ENCODE measurements around the gene POLR2I.
"Not testable (repeated sequence)": the region's sequence is repeated elsewhere in the genome, so short reads cannot be mapped to it uniquely, and the experiment has no call there.

Gene POLR2I

DNA sequence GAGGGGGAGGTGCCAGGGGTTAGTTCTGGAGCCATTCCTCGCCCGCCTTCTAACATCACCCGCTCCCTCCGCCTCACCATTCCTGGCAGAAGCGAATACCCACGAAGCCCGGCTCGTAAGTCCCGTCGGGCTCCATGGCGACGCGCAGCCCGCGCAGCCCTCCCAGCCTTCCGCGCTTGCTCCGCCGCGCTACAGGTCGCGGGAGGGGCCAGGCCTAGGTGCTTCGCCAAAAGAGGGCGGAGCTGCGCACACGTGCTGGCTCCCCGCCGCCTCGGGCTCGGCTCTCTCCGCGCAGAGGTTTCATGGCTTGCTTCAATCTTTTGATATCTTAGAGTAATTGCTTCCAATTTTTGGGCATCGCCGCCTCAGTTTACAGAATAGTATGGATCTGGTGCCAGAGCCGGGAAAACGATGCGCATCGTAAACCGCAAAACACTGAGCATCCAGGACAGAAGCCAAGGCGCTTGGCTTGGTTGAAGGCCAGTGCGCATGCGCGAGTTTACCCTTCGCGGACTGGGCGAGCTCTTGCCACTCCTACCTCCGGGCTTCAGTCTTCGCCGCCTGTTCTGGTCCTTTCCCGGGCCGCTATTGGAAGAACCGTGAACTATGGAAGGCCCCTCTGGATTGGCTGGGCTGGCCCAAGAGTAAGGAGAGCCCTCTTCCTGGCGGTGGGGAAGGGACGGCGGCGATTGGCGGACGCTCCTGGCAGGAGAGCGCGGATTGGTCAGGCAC is at the start of gene POLR2I:
Gene POLR2I, minus strand, starts transcription at position 155 of the 732 bp plus-strand sequence. Its CDS starts 19 bp downstream, at position 136.
- DNase-seq: peak; percentile 97

DNA sequence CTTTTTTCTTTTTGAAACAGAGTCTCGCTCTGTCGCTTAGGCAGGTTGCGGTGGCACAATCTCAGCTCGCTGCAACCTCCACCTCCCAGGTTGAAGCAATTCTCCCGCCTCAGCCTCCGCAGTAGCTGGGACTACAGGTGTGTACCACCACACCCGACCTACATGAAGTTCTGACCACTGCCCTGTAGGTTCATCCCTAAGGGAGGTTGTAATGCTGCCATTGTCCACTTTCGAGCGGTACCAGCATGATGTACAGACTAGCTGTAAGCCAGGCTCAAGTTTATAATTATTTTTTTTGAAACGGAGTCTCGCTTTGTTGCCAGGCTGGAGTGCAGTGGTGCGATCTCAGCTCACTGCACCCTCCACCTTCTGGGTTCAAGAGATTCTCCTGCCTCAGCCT is 49.1 kb upstream of the POLR2I start:
- no peak for DNase-seq

DNA sequence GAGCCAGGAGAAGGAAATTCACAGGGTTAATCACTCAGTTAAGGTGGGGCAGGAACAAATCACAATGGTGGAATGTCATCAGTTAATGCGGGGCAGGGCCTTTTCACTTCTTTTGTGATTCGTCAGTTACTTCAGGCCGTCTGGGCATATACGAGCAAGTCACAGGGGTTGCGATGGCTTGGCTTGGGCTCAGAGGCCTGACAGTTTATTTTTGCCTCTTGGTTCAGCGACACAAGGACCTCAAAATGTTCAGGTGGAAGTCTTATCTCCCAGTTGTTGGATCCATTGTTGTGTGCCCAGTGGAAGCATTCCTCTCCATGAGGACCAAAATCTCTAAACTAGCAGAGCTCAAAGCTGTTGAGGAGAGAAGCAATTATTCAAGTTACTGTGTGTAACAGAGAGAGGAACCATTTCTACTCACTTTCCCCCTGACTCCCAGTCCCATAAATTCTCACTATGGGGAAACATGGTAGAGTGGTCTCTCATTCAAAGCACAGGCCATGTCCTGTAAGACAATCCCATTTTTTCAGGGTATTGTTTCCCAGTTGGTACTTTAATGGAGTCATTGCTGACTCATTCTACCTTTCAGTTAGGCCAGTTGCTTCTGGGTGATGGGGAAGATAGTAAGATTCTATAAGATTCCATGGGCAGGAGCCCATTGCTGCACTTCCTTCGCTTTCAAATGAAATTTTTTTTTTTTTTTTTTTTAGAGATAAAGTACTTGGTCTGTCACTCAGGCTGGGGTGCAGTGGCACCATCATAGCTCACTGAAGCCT is 46.3 kb upstream of the POLR2I start:
- no peak for DNase-seq

DNA sequence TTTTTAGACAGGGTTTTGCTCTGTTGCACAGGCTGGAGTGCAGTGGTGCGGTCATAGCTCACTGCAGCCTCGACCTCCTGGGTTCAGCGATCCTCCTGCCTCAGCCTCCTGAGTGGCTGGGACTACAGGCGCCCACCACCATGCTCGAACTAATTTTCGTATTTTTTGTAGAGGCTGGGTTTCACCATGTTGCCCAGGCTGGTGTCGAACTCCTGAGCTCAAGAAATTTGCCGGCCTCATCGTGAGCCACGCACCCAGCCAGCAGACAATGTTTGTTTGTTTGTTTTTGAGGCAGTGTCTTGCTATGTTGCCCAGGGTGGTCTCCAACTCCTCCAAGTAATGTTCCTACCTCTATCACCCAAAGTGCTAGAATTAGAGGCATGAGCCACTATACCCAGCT is 38.5 kb upstream of the POLR2I start:
- DNase-seq: no peak

DNA sequence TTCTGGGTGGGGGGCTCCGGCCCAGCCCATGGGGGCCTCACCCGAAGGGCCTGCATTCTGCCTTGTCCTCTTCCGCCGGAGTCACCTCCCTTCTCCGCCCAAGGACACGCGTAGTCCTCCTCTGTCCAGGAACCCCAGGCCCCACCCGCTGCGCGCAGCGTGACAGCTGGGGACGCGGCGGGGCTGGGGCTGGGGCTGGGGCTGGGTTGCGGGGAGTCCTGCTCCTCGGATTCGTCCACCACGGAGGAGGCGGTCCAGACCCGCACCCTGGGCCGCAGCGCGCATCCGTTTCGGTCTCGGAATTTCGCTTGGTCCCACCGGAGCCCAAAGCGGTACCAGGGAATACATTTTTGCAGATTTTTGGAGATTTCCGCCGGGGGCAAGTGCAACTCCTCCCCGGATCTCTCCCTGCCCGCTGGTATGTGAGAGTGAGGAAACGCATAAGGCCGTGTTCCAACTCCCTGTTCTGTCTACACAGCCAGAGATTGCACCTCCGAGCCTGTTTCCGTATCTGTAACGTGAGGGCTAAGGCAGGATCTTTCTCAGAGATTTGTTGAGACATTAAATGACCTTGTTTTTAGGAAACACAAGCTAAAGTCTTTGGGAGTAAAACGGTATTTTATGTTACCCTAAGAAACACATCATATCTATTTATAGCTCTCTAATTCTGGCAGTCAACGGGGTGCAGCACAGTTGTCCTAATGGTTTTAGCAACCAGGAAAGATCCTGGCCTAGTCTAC is 37.8 kb upstream of the POLR2I start, which contains the start of gene COX7A1:
Gene COX7A1, minus strand, starts transcription at position 96 of the 740 bp plus-strand sequence. Its CDS starts 40 bp downstream, at position 56.
- no peak for DNase-seq

DNA sequence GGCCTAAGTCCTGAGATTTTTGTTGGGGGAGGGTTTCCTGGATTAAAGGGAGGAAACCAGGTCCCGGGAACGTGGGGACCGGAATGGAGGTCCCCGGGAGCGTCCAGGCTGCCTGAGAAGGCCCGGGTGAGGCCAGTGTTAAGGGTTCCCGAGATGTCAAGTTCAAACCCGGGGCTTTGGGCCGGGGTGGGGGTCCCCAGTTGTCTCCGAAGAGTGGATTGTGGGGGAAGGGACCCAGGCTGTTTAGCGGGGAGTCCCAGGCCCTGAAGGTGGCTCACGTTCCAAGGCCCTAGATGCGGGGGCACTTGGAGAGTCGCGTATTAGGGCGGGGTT is 37.3 kb upstream of the POLR2I start:
- DNase-seq: no peak

DNA sequence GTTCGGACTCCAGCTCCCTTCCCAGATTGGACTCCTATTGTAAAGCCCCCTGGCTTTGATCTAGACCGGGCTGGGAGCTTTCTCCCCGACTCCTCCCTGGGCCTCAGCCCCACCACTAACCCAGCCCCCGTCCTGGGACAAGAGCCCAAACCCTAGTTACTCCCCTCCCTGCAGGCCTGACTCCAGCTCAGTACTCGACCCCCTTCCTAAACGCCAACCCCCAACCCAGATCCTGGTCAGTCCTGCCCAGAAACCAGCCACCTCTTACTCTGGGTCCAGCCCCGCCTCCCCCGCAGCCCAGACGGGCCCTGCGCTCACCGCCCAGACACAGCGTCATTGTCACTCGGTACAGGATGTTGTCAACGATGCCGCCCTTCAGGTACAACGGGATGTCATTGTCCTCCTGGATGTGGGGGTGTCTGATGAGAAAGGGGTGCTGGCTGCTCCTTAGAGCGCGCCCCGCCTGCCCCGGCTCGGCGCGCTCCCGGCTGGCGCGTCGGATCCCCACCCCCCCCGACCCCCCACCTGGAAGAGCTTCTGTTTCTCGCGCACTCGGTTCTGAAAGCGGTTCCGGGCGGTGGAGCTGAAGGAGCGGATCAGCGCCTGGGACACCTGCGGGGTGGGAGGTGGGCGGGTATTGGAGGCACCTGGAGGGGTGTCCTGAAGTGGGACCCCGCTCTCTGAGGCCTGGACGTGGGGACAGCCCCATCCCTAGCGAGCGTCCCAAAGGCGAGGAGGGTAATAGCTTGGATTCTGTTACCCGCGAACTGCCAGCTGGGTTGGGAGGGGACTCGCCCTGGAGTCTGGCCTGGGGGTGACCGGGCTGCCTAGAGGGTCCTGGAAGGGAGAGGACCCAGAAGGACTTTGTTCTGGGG is 36.7 kb upstream of the POLR2I start:
- DNase-seq: no peak

DNA sequence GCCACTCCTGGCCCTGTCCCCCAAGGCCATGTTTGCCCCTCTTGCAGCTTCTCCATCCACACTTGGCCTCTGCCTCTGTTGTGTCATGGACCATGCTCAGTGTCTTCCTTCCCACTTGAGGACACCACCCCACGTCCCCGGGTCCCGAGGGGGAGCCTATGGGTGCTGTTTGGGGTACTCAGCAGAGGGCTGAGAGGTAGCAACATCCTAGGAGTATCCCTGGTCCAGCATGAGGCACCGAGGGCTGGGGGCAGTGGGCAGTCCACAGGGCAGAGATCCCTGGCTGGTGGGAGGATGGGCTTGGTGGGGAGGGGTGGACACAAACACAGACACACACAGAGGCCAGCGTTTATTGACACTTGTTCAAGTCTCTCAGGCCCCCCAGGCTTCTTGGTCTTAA is 35.9 kb upstream of the POLR2I start:
- no peak for DNase-seq

DNA sequence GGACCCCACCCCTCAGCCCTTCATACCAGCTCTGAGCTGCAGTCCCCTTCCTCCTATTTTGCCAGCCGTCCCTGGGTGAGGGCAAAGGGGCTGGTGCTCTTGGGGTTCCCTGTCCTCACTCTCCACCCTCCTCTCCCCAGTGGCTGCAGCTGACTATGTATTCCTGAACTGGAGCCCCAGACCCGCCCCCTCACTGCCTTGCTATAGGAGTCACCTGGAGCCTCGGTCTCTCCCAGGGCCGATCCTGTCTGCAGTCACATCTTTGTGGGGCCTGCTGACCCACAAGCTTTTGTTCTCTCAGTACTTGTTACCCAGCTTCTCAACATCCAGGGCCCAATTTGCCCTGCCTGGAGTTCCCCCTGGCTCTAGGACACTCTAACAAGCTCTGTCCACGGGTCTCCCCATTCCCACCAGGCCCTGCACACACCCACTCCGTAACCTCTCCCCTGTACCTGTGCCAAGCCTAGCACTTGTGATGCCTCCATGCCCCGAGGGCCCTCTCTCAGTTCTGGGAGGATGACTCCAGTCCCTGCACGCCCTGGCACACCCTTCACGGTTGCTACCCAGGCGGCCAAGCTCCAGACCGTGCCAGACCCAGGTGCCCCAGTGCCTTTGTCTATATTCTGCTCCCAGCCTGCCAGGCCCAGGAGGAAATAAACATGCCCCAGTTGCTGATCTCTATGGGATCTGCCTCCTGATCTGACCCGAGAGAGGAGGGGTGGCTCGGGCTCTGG is 35.2 kb upstream of the POLR2I start:
- no peak for DNase-seq

DNA sequence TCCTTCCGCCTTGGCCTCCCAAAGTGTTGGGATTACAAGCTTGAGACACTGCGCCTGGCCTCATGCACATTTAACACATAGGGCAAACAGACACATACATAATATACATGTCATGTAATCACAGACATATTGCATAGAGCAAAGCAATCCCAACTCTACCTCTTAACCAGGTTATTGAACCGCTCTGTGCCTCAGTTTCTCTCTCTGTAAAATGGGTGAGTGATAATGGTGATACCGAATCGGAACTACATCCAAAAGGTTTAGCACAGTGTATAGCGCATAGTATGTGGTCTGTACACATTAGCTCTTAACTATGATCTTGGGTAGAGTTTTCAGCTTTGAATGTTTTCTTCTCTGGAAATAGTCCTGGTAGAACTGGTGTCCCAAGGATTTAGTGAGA is 29.9 kb upstream of the POLR2I start:
- no peak for DNase-seq

DNA sequence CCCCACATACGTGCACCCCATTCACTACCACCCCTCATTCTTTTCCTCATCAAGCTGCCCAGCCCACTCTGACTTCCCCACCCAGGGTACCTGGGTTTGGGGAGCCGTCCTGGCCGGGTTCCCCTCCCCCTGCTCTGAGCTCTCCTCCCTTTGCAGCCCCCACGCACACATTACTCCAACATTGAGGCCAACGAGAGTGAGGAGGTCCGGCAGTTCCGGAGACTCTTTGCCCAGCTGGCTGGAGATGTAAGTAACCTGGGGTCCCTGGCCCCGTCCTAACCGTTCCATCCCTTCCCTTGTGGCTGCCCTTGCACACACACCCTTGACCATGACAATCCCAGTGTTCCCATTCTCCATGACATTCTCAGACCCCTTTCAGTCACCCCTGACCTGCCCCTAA is 27.8 kb upstream of the POLR2I start:
- no peak for DNase-seq

DNA sequence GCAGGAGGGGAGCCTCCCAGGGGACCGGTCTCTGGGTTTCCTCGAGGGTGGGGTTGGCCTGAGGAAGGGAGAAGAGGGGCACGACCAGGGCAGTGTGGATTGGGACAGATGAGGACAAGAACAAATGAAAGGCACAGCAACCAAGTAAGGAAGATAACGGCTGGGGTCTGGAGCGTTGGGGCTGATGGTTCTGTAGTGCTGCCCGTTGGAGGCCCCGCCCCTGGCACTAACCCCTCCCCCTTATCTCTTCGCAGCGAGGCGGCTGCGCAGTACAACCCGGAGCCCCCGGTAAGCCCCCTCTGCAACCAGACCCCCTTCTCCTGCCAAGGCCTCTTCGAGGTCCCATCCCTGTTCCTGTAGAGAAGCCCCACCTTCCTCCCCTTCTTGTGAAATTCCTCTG is 27.4 kb upstream of the POLR2I start:
- DNase-seq: no peak

DNA sequence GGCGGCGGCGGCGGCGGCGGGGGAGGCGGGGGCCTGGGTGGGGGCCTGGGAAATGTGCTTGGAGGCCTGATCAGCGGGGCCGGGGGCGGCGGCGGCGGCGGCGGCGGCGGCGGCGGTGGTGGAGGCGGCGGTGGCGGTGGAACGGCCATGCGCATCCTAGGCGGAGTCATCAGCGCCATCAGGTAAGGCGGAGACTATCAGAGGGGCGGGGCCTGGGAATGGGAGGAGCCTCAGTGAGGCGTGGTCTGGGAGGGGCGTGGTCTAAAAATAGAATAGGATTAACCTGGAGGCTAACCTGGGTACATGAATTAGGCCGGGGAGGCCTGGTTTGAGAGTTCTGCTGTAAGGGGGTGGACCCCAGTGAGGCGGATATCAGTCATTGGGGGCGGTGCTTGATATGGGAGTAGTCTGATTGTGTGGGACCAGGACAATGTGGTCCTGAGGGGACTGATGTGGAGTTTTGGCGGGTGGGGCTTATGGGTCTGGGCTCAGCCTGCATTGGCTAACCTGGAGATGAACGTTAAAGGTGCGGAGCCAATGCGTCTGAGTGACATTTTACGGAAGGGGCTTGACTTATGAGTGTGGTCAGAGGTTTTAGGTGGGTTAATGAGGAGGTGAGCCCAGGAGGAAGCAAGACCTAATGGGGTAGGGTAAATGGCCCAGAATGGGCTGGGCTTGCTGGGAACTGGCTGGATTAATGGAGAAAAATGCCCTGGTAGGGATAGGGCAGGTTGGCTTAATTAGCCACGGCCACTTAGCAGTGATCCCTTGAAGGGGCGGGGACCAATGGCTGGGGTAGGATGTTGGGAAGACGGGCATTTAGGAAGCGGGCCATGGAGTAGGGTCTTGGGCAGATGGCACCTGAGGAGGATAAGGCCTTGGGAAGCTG is 26.6 kb upstream of the POLR2I start:
- DNase-seq: peak; percentile 68

DNA sequence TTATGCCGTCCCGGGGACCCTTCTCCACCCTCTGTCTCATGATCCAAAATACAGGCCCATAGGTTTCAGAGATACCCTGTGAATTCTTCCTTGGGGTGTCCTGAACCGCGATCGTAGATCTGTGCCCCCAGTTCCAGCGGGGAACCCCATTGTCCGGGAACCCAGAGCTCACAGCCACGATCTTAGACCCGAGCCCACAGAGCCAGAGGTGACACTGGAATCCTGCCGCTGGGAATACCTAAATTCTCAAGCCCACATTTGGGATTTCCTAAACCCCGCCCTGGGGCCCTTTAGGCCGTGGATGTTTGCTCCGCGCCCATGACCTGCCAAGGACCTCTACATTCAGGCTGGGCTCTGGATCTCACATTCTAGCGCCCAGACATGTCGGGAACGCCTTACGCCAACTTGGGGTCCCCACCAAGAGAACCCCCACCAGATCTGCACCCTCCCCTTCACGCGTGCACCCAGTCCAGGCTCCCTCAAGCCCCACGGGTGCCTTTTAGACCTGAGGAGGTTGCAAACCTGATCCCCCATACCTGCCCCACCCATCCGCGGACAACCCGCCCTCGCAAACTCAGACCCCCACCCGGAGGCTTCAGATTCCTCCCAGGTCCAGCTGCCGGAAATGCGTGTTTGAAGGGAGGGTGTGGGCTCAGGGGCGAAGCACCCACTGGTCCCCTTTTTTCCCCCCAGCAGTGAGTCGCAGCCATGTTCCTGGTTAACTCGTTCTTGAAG is 25.8 kb upstream of the POLR2I start:
- DNase-seq: no peak

DNA sequence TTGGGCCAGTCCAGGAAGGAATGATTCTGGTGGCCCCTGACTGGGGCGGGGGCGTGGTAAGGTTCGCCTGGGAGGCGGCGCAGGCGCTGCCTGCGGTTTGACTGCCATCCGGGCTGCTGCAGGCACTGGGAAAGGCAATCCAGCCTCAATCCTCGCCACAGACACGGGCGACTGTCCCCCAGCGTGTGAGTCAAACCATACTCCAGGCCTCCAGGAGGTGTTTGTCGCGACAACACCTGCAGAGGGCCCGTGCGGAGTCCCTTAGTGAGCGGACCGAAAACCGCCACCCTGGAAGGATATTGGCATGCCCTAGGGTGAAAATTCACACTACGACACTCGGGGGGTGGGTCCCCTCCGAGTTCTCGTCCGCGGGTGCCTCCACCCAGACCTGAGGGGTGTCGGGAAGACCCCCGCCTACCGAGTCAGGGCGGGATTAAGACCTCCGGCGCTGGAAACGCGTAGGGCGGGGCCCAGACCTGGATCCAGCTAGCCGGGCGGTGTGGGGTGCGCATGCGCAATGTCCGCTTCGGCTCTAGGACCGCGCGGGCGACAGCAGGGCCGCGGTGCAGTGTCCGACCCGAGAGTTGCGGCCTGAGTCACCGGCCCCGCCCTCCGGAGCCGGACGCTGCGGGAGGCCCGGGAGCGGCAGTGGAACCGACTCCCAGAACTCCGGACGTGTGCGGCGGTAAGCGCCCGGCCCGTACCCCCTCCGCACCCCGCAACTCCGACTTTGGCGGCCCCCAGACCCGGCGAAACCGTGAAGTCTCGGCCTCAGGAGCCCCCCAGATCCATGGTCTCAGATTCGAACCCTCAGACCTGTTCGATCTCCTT is 25.0 kb upstream of the POLR2I start, which contains the start of gene CAPNS1:
Gene CAPNS1, plus strand, starts transcription at position 594 of the 831 bp plus-strand sequence. CDS start 946 bp downstream, outside the sequence.
- peak; percentile 76 for DNase-seq

DNA sequence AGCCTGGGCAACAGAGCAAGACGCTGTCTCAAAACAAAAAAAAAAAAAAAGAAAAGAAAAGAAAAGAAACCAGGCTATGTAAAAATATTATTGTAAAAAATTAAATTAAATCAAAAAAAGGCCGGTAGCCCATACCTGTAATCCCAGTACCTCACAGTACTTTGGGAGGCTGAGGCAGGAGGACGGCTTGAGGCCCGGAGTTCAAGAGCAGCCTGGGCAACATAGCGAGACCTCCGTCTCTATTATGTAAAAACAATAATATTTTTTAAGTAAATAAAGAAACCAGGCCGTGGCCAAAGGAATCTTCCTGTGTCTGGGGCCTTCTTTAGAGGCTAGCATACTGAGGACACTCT is 24.4 kb upstream of the POLR2I start:
- no peak for DNase-seq

DNA sequence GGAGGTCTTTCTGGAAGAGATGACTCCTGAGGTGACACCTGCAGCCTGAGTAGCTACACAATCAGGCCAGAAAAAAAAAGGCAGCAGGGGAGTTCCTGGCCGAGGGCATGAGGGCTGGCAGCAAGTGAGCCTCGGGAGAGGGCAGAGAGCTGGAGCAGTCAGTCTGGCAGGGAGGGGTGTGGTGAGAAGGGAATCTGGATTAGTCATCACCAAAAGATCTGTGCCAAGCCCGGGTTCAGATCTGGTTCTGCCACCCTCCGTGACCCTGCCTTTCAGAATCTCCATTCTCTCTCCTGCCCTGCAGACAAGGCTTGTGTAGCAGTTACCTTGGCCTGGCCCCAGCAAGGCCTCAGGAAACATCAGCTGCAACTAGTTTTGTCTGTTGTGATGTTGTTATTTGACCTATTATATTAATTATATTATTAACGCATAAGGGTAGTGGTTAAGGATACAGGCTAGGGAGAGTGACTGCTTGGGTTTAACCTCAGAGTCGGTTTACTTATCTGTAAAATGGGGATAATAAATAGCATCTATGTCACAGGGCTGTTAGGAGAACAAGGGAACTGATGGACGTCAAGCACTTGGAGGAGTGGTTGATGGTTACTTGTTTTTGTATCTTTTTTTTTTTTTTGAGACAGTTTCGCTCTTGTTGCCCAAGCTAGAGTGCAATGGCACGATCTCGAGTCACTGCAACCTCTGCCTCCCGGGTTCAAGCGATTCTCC is 22.4 kb upstream of the POLR2I start:
- peak; percentile 76 for DNase-seq

DNA sequence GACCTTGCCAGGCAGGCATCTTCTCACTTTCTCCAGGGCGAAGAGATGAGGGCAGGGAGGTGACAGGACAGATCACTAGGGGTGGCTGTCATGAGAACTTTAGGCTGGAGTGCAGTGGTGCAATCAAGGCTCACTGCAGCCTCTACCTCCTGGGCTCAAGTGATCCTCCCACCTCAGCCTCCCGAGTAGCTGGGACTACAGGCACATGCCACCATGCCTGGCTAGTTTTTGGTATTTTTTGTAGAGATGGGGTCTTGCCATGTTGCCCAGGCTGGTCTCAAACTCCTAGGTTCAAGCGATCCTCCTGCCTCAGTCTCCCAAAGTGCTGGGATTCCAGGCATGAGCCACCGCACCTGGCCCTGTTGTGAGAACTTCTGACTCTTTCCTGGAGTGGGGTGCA is 20.2 kb upstream of the POLR2I start:
- not testable (repeated sequence) for DNase-seq

All from NCI-H2029 treated with DMSO at 0.1 percent for 48 hours (cell line).